SK-N-SH (cell line): ENCODE measurements around the gene INSYN2B.

Experiments used
- CHD2 ChIP-seq: fragments of 150-350 bp; IDR thresholded peaks from 2 replicates; pipeline ENCODE4 v1.6.1; 2018; ENCODE audit warnings: low read length; ENCODE audit not compliant: partially characterized antibody
- CTCF ChIP-seq: fragments of 200-600 bp; sonication (generic); IDR thresholded peaks from 2 replicates; pipeline ENCODE4 v1.6.1; 2017; ENCODE audit warnings: antibody characterized with exemption, mild to moderate bottlenecking, moderate library complexity
- EP300 ChIP-seq, 2 experiments: IDR thresholded peaks; 2 replicates each; pipeline versions ENCODE4 v1.4.0 to v1.6.1; 2012; ENCODE audit warnings: borderline replicate concordance in 1 of 2, low read depth in 1 of 2, low read length in 1 of 2
- EZH2phosphoT487 ChIP-seq: fragments of 200-600 bp; sonication (generic); IDR thresholded peaks from 2 replicates; pipeline ENCODE4 v1.6.1; 2017; ENCODE audit warnings: low read depth, mixed run types, mild to moderate bottlenecking, antibody characterized with exemption, moderate library complexity, borderline replicate concordance
- GATA2 ChIP-seq: sonication (generic); formaldehyde crosslinking; IDR thresholded peaks from 2 replicates; pipeline ENCODE4 v1.5.0; 2020; ENCODE audit warnings: mild to moderate bottlenecking, missing genetic modification reagents
- IRF3 ChIP-seq: fragments of 150-350 bp; IDR thresholded peaks from 2 replicates; pipeline ENCODE4 v1.6.1; 2016; ENCODE audit warnings: mild to moderate bottlenecking, low read depth, low read length
- MAX ChIP-seq: IDR thresholded peaks from 2 replicates; pipeline ENCODE4 v1.4.0; 2012; ENCODE audit warnings: low read depth
- POLR2AphosphoS5 ChIP-seq: IDR thresholded peaks from 2 replicates; pipeline ENCODE4 v1.6.1; 2012; ENCODE audit warnings: low read depth, low read length
- RAD21 ChIP-seq: IDR thresholded peaks from 2 replicates; pipeline ENCODE4 v1.6.1; 2012; ENCODE audit warnings: mild to moderate bottlenecking, low read length
- REST ChIP-seq: IDR thresholded peaks from 2 replicates; pipeline ENCODE4 v1.6.1; 2012; ENCODE audit warnings: mild to moderate bottlenecking, low read depth, low read length, moderate library complexity
- SMC3 ChIP-seq: IDR thresholded peaks from 2 replicates; pipeline ENCODE4 v1.6.1; 2012; ENCODE audit warnings: low read depth, low read length, improper control_type of control experiment
- USF1 ChIP-seq: IDR thresholded peaks from 2 replicates; pipeline ENCODE4 v1.4.0; 2012; ENCODE audit warnings: low read depth, borderline replicate concordance
- YY1 ChIP-seq: IDR thresholded peaks from 2 replicates; pipeline ENCODE4 v1.4.0; 2012; ENCODE audit warnings: low read depth, mild to moderate bottlenecking
- ZBTB33 ChIP-seq: IDR thresholded peaks from 2 replicates; pipeline ENCODE4 v1.4.0; 2012; ENCODE audit warnings: low read depth, borderline replicate concordance

- no peak for TF ChIP-seq CTCF
- no peak for TF ChIP-seq MAX
- TF ChIP-seq POLR2AphosphoS5: no peak
- no peak for TF ChIP-seq IRF3
- TF ChIP-seq SMC3: no peak
- TF ChIP-seq ZBTB33: no peak
- no peak for TF ChIP-seq REST
- no peak for TF ChIP-seq RAD21
- no peak for TF ChIP-seq GATA2 (CRISPR knock-in tag)
- no peak for TF ChIP-seq USF1
- no peak for TF ChIP-seq YY1
- TF ChIP-seq EP300 (IDR thresholded peaks at IDR 0.05; ENCODE audit: borderline replicate concordance in 1 of 2, low read depth in 1 of 2, low read length in 1 of 2): no peak
- TF ChIP-seq EZH2phosphoT487: no peak
- no peak for TF ChIP-seq CHD2
These were observed 148.0 kb downstream of the INSYN2B start for GRCh38 chr5:169832304-169832703.
